ENCODE results near the gene IMPA2. TPM values are rescaled to one million over a fixed set of nuclear protein-coding genes. Genes with fewer than 3 reads are reported as not detected.

Gene IMPA2
- total and polyA plus RNA-seq, 2 of the 13 experiments (the other 11 are each of a cell fraction or from before 2014, with no cell fraction given), result 37.8 to 71.8 TPM

DNA sequence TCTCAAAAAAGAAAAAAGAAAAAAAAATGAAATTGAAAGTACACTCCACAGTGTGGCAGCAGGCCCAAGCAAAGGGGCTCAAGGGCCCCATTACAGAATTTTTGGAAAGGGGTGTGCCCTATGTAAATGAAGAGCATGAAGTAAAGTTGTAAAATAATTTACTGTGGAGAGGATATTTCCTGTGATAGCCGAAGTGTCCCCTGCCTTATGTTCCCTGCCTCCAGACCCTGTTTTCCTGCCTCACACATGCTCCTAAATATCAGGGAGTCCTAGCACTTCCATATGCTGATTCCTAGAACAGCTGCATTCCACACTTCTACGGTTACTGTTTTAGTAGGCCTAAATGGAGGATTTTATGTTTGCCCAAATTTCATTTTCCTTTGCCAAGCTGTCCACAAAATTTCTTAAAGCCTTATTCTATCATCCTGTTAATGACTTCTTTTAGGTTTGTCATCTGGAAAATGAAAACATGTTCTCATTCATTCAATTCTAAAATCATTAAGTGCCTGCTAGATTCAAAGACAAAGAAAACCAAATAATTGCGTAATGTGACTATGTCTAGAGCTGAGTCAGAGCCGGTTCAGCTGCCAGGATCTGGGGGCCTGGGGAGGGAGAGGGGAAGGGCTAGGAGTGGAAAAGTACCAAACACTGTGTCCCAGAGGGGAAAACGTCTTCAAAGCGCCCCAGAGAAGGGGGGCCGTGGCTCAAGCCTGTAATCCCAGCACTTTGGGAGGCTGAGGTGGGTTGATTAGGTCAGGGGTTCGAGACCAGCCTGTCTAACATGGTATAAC is 25.9 kb upstream of the IMPA2 start (continued):
- TF ChIP-seq ZSCAN30 (CRISPR knock-in tag; IDR thresholded peaks at IDR 0.05), result no peak
- no peak for TF ChIP-seq FLYWCH1 (CRISPR knock-in tag; IDR thresholded peaks at IDR 0.05)
- TF ChIP-seq U2AF2 (IDR thresholded peaks at IDR 0.05; ENCODE audit: low read depth, low read length), result no peak
- TF ChIP-seq, protein P1, sequence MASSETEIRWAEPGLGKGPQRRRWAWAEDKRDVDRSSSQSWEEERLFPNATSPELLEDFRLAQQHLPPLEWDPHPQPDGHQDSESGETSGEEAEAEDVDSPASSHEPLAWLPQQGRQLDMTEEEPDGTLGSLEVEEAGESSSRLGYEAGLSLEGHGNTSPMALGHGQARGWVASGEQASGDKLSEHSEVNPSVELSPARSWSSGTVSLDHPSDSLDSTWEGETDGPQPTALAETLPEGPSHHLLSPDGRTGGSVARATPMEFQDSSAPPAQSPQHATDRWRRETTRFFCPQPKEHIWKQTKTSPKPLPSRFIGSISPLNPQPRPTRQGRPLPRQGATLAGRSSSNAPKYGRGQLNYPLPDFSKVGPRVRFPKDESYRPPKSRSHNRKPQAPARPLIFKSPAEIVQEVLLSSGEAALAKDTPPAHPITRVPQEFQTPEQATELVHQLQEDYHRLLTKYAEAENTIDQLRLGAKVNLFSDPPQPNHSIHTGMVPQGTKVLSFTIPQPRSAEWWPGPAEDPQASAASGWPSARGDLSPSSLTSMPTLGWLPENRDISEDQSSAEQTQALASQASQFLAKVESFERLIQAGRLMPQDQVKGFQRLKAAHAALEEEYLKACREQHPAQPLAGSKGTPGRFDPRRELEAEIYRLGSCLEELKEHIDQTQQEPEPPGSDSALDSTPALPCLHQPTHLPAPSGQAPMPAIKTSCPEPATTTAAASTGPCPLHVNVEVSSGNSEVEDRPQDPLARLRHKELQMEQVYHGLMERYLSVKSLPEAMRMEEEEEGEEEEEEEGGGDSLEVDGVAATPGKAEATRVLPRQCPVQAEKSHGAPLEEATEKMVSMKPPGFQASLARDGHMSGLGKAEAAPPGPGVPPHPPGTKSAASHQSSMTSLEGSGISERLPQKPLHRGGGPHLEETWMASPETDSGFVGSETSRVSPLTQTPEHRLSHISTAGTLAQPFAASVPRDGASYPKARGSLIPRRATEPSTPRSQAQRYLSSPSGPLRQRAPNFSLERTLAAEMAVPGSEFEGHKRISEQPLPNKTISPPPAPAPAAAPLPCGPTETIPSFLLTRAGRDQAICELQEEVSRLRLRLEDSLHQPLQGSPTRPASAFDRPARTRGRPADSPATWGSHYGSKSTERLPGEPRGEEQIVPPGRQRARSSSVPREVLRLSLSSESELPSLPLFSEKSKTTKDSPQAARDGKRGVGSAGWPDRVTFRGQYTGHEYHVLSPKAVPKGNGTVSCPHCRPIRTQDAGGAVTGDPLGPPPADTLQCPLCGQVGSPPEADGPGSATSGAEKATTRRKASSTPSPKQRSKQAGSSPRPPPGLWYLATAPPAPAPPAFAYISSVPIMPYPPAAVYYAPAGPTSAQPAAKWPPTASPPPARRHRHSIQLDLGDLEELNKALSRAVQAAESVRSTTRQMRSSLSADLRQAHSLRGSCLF (CRISPR knock-in tag; IDR thresholded peaks at IDR 0.05; ENCODE audit: borderline replicate concordance), result no peak
- no peak for TF ChIP-seq RBFOX2 (IDR thresholded peaks at IDR 0.05; ENCODE audit: low read depth, low read length)
- TF ChIP-seq, protein P2, sequence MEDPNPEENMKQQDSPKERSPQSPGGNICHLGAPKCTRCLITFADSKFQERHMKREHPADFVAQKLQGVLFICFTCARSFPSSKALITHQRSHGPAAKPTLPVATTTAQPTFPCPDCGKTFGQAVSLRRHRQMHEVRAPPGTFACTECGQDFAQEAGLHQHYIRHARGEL (CRISPR knock-in tag; IDR thresholded peaks at IDR 0.05), result no peak
- TF ChIP-seq KMT2A (CRISPR knock-in tag; IDR thresholded peaks at IDR 0.05), result no peak
- TF ChIP-seq HHEX (CRISPR knock-in tag; IDR thresholded peaks at IDR 0.05), result no peak
- no peak for TF ChIP-seq ZNF891 (CRISPR knock-in tag; IDR thresholded peaks at IDR 0.05)
- TF ChIP-seq, protein P3, sequence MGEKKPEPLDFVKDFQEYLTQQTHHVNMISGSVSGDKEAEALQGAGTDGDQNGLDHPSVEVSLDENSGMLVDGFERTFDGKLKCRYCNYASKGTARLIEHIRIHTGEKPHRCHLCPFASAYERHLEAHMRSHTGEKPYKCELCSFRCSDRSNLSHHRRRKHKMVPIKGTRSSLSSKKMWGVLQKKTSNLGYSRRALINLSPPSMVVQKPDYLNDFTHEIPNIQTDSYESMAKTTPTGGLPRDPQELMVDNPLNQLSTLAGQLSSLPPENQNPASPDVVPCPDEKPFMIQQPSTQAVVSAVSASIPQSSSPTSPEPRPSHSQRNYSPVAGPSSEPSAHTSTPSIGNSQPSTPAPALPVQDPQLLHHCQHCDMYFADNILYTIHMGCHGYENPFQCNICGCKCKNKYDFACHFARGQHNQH (CRISPR knock-in tag; IDR thresholded peaks at IDR 0.05), result peak; percentile 63; the same call in 1 of the 2 replicates
- TF ChIP-seq, protein P4, sequence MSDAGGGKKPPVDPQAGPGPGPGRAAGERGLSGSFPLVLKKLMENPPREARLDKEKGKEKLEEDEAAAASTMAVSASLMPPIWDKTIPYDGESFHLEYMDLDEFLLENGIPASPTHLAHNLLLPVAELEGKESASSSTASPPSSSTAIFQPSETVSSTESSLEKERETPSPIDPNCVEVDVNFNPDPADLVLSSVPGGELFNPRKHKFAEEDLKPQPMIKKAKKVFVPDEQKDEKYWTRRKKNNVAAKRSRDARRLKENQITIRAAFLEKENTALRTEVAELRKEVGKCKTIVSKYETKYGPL (CRISPR knock-in tag; IDR thresholded peaks at IDR 0.05), result peak; percentile 67; the same call in 1 of the 2 replicates
- peak; percentile 33; the same call in 1 of the 2 replicates for TF ChIP-seq ETV5 (CRISPR knock-in tag; IDR thresholded peaks at IDR 0.05; ENCODE audit: borderline replicate concordance)
- no peak for TF ChIP-seq RFX3 (CRISPR knock-in tag; IDR thresholded peaks at IDR 0.05)
- TF ChIP-seq, protein P5, sequence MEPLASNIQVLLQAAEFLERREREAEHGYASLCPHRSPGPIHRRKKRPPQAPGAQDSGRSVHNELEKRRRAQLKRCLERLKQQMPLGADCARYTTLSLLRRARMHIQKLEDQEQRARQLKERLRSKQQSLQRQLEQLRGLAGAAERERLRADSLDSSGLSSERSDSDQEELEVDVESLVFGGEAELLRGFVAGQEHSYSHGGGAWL (CRISPR knock-in tag; IDR thresholded peaks at IDR 0.05), result no peak
- no peak for TF ChIP-seq SYNCRIP (IDR thresholded peaks at IDR 0.05; ENCODE audit: insufficient read depth, low read depth, low read length)
- no peak for TF ChIP-seq TAF15 (IDR thresholded peaks at IDR 0.05; ENCODE audit: low read depth, low read length, poor library complexity, severe bottlenecking)
- TF ChIP-seq DPF2 (CRISPR knock-in tag; IDR thresholded peaks at IDR 0.05; ENCODE audit: borderline replicate concordance, low read depth), result peak; percentile 37; the same call in 1 of the 2 replicates
- TF ChIP-seq HNF4G (IDR thresholded peaks at IDR 0.05; ENCODE audit: borderline replicate concordance, low read depth, low read length), result no peak
- no peak for TF ChIP-seq HNF4G (CRISPR knock-in tag; IDR thresholded peaks at IDR 0.05; ENCODE audit: borderline replicate concordance, low read depth)
- 0 out of 2 replicates have a peak, but pooled peaks have one; percentile 39 for TF ChIP-seq RCOR2 (CRISPR knock-in tag; IDR thresholded peaks at IDR 0.05)

Data from HepG2 (cell line).